ENCODE results near the gene OR2T3. TPM values are rescaled to one million over a fixed set of nuclear protein-coding genes. Genes with fewer than 3 reads are reported as not detected.
"Not testable (repeated sequence)": the region's sequence is repeated elsewhere in the genome, so short reads cannot be mapped to it uniquely, and the experiment has no call there.

Gene OR2T3
- total and polyA plus RNA-seq, 2 of the 4 experiments (the other 2 are of a cell fraction) = not detected

DNA sequence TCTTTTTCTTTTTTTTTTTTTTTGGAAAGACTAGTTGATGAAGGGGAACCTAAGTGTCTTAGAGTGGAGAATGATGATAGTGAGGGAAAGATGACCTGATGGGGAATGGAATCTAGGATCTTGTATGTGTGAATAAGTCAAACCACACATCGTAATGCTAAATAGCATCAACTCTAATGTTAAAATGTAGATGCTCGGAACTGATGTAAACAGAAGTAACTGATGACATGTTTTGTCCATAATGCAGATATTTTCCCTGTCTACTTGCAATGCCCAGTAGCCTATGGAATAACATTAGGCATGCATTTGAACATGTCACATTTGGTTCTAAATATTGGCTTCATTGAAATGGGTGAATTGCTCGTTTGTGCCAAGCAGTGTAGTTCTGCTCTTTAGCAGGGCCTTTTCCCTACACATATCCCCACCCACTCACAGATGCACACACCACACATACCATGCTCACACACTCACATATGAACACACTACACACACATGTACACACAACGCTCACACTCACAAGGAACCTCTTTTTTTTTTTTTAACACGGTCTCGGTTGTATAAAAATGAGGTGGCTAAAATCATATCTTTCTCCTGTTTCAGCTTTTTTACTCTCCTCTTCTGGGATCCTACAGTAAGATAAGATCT is 23.2 kb upstream of the OR2T3 start:
- POLR2A ChIA-PET (ENCODE audit: unreplicated experiment); H3K9ac ChIP-seq (ENCODE audit: low read depth, low read length); H3K4me2 ChIP-seq (ENCODE audit: low read depth, low read length); H2BK15ac ChIP-seq (ENCODE audit: low read depth, low read length); H3K4me3 ChIP-seq (ENCODE audit: insufficient read depth, low read depth, low read length); dilution Hi-C loops (cut with HindIII; ENCODE audit: low sequenced_read_pairs, unreplicated experiment); intact Hi-C loops (cut with micrococcal nuclease); H3K18ac ChIP-seq (ENCODE audit: low read depth, low read length); in situ Hi-C loops (cut with MboI; ENCODE audit: low sequenced_read_pairs); H2BK120ac ChIP-seq (ENCODE audit: low read depth, low read length); DNase-seq; H2AK9ac ChIP-seq (replicated peaks; ENCODE audit: low read depth, low read length, poor library complexity); H3K36me3 ChIP-seq (ENCODE audit: control insufficient read depth, insufficient read depth, low read length); CTCF ChIA-PET; H3K27me3 ChIP-seq (ENCODE audit: control insufficient read depth, insufficient read depth, low read length); H4K91ac ChIP-seq (ENCODE audit: insufficient read depth, low read depth, low read length); H2BK20ac ChIP-seq (ENCODE audit: low read depth, low read length); H2AFZ ChIP-seq (replicated peaks; ENCODE audit: low read length, poor library complexity); H4K5ac ChIP-seq (ENCODE audit: low read depth, low read length); H3K4ac ChIP-seq (ENCODE audit: low read depth, low read length); H3K14ac ChIP-seq (replicated peaks; ENCODE audit: low read depth, low read length); H3K23ac ChIP-seq (ENCODE audit: low read depth, low read length); H3K56ac ChIP-seq (ENCODE audit: extremely low read depth, insufficient read depth, low read length); H4K8ac ChIP-seq (ENCODE audit: low read depth in 2 of 2, low read length in 2 of 2); H4K20me1 ChIP-seq (ENCODE audit: insufficient read depth, low read length); H3K4me1 ChIP-seq (ENCODE audit: control insufficient read depth, insufficient read depth, low read length); H3K79me1 ChIP-seq (ENCODE audit: low read depth in 1 of 2, low read length in 2 of 2); H3K9me3 ChIP-seq (ENCODE audit: control insufficient read depth, insufficient read depth, low read length); H3K27ac ChIP-seq (ENCODE audit: insufficient read depth, low read length); H2AK5ac ChIP-seq (ENCODE audit: low read depth, low read length); ATAC-seq (ENCODE audit: low read depth); H2BK5ac ChIP-seq (ENCODE audit: low read depth, low read length, poor library complexity, severe bottlenecking); BruUV-seq (replicated peaks); H3K9me1 ChIP-seq (ENCODE audit: insufficient read depth, low read length): not testable (repeated sequence)
- WGBS, 2 experiments (ENCODE audit: extremely low coverage in 2 of 2, insufficient read length in 1 of 2) = no CpG with 5 or more reads among the region's 6 CpGs

DNA sequence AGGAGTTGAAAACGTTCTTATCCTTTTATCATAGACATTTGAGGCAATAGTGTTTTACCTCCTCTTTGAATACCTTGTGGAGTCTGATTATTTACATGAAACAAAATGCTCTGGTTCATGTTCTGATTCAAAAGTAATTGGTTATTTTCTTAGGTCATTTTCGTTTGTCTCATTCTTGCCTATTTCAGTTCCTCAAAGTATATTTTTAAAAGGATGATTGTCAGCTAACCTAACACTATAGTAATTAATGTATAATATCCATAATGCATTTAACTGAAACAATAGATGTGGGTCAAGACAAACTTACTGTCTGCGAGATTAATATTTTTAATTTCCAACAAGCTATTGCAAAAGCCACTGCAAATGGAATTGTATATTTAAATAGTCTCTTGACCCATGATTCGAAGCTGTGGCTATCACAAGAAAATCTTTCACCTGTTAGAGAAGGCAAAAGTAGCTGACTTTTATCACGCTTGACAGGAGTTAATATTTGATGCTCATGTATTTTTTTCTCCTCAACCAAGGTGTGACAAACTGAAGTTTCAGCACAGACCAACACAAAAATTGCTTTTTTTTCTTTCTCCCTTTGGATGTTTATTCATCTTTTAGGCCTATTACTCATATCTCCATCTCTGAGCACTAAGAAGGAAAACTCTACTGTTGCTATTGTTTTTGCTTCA is 22.5 kb upstream of the OR2T3 start:
- intact Hi-C loops (cut with micrococcal nuclease); ATAC-seq (ENCODE audit: low read depth); H4K91ac ChIP-seq (ENCODE audit: insufficient read depth, low read depth, low read length); H3K4ac ChIP-seq (ENCODE audit: low read depth, low read length); H4K20me1 ChIP-seq (ENCODE audit: insufficient read depth, low read length); H3K27me3 ChIP-seq (ENCODE audit: control insufficient read depth, insufficient read depth, low read length); H3K4me3 ChIP-seq (ENCODE audit: insufficient read depth, low read depth, low read length); H3K36me3 ChIP-seq (ENCODE audit: control insufficient read depth, insufficient read depth, low read length); DNase-seq; H3K79me1 ChIP-seq (ENCODE audit: low read depth in 1 of 2, low read length in 2 of 2); H2BK20ac ChIP-seq (ENCODE audit: low read depth, low read length); H3K27ac ChIP-seq (ENCODE audit: insufficient read depth, low read length); H2AK9ac ChIP-seq (replicated peaks; ENCODE audit: low read depth, low read length, poor library complexity); H3K4me2 ChIP-seq (ENCODE audit: low read depth, low read length); H2BK120ac ChIP-seq (ENCODE audit: low read depth, low read length); in situ Hi-C loops (cut with MboI; ENCODE audit: low sequenced_read_pairs); POLR2A ChIA-PET (ENCODE audit: unreplicated experiment); H3K14ac ChIP-seq (replicated peaks; ENCODE audit: low read depth, low read length); H3K9me1 ChIP-seq (ENCODE audit: insufficient read depth, low read length); H4K5ac ChIP-seq (ENCODE audit: low read depth, low read length); H2BK5ac ChIP-seq (ENCODE audit: low read depth, low read length, poor library complexity, severe bottlenecking); dilution Hi-C loops (cut with HindIII; ENCODE audit: low sequenced_read_pairs, unreplicated experiment); H2BK15ac ChIP-seq (ENCODE audit: low read depth, low read length); H4K8ac ChIP-seq (ENCODE audit: low read depth in 2 of 2, low read length in 2 of 2); H3K23ac ChIP-seq (ENCODE audit: low read depth, low read length); H3K9me3 ChIP-seq (ENCODE audit: control insufficient read depth, insufficient read depth, low read length); H3K4me1 ChIP-seq (ENCODE audit: control insufficient read depth, insufficient read depth, low read length); H2AK5ac ChIP-seq (ENCODE audit: low read depth, low read length); H3K56ac ChIP-seq (ENCODE audit: extremely low read depth, insufficient read depth, low read length); BruUV-seq (replicated peaks); H3K9ac ChIP-seq (ENCODE audit: low read depth, low read length); H3K18ac ChIP-seq (ENCODE audit: low read depth, low read length); CTCF ChIA-PET; H2AFZ ChIP-seq (replicated peaks; ENCODE audit: low read length, poor library complexity): not testable (repeated sequence)
- no CpG with 5 or more reads among the region's 5 CpGs for WGBS, 2 experiments (ENCODE audit: extremely low coverage in 2 of 2, insufficient read length in 1 of 2)
